Activated CD8-positive, alpha-beta T cell treated with anti-CD3 and anti-CD28 coated beads, Interleukin-2, amount 10 ng/mL, durations not matched to agents 7 days and 5 days (primary cell): ENCODE measurements around the gene ADCY4. TPM values are rescaled to one million over a fixed set of nuclear protein-coding genes. Genes with fewer than 3 reads are reported as not detected.

Experiments used
- ATAC-seq: fragments of 150-1000 bp; cut with Tn5 transposase; one replicate; pipeline ENCODE4 v1.10.0; 2021; ENCODE audit warnings: moderate library complexity
- CTCF ChIA-PET: fragments of 350-600 bp; sonication (Branson Sonifier 250); formaldehyde crosslinking; loops from one replicate; lab custom pipeline; 2021; ENCODE audit warnings: antibody characterized with exemption; lab: Charles Lee
- POLR2A ChIA-PET: fragments of 350-600 bp; sonication (Branson Sonifier 250); formaldehyde crosslinking; loops from one replicate; lab custom pipeline; 2021; ENCODE audit warnings: antibody characterized with exemption; lab: Charles Lee
- DNase-seq: peaks from one replicate; pipeline ENCODE4 v3.0.0-alpha.2; 2020
- H3K27ac Mint-ChIP-seq: one replicate; pipeline ENCODE4 v1.8.0; 2021; ENCODE audit warnings: mild to moderate bottlenecking, mixed read lengths
- H3K27me3 Mint-ChIP-seq: one replicate; pipeline ENCODE4 v1.8.0; 2021; ENCODE audit warnings: low read depth, mixed read lengths
- H3K36me3 Mint-ChIP-seq: one replicate; pipeline ENCODE4 v1.8.0; 2021; ENCODE audit warnings: low read depth, mixed read lengths
- H3K4me1 Mint-ChIP-seq: one replicate; pipeline ENCODE4 v1.8.0; 2021; ENCODE audit warnings: low read depth, mixed read lengths
- H3K4me3 Mint-ChIP-seq: one replicate; pipeline ENCODE4 v1.8.0; 2021; ENCODE audit warnings: mild to moderate bottlenecking, mixed read lengths
- H3K9me3 Mint-ChIP-seq: one replicate; pipeline ENCODE4 v1.8.0; 2022; ENCODE audit warnings: mixed read lengths; ENCODE audit not compliant: insufficient read depth
- total RNA-seq, 2 experiments: library from RNA; stranded (reverse); gene quantifications; one replicate each; pipeline ENCODE4 v1.2.3, GENCODE V29; 2021

ADCY4 gene
- total RNA-seq, 2 experiments from 2014 or later: 3.4 to 4.7 TPM

- no peak for ATAC-seq
- Mint-ChIP-seq H3K36me3 (no peaks in the 10 kb centered on the region), H3K27ac (no peak overlapping the region), H3K4me1 (no peaks in the 10 kb centered on the region), H3K9me3 (no peaks in the 10 kb centered on the region), H3K27me3 (peaks cover 31% of the 10 kb centered on the region), H3K4me3 (no peak overlapping the region)
- POLR2A ChIA-PET: no interaction called here
- no peak for DNase-seq
- CTCF ChIA-PET: interaction anchor here (2.5 kb wide), 1 partner anchor 20 kb away, joined by 7 read pairs; no protein-coding TSS in a partner anchor
Observed at GRCh38 chr14:24353559-24354481, 18.9 kb upstream of the ADCY4 start.

GRCh38 chr14:24351517-24351916 is 16.6 kb upstream of the ADCY4 start:
- ChIA-PET POLR2A (no interaction called here), CTCF (interaction anchor here (1.3 to 2.5 kb wide), 3 partner anchors 10 to 80 kb away, joined by 3 to 7 read pairs (median 6); no protein-coding TSS in a partner anchor)
- Mint-ChIP-seq H3K4me1 (no peaks in the 10 kb centered on the region), H3K4me3 (no peak overlapping the region), H3K36me3 (no peaks in the 10 kb centered on the region), H3K27me3 (peaks cover 41% of the 10 kb centered on the region), H3K27ac (no peak overlapping the region), H3K9me3 (no peaks in the 10 kb centered on the region)
- DNase-seq: no peak
- no peak for ATAC-seq

DNA sequence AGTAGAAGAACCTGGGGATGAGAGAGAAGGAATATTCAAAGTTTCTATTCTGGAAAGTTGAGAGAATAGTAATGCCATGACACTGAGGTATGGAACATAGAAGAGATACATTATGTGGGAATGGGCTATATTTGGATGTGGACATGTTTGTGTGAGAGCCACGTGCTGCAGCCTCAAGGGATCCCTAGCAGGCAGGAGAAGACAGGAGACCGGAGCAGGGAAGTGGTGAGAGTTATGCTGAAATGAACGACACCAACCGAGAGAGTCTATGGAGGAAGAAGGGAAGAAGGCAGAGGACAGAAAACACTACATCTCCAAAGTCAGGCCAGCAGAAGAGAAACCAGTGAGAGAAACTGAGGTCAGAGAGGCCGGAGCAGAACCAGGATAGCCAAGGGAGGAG is 14.9 kb upstream of the ADCY4 start:
- H3K4me1 Mint-ChIP-seq: no peaks in the 10 kb centered on the region
- CTCF ChIA-PET: interaction anchor here (0.7 to 1.6 kb wide), 3 partner anchors 16 to 82 kb away, joined by 3 to 6 read pairs (median 4); no protein-coding TSS in a partner anchor
- no peak overlapping the region for H3K27ac Mint-ChIP-seq
- DNase-seq (no peak), ATAC-seq (no peak)
- POLR2A ChIA-PET: no interaction called here
- no peaks in the 10 kb centered on the region for H3K36me3 Mint-ChIP-seq
- H3K27me3 Mint-ChIP-seq: peaks cover 47% of the 10 kb centered on the region
- no peaks in the 10 kb centered on the region for H3K9me3 Mint-ChIP-seq
- no peak overlapping the region for H3K4me3 Mint-ChIP-seq

- Mint-ChIP-seq H3K9me3 (no peaks in the 10 kb centered on the region), H3K36me3 (no peaks in the 10 kb centered on the region), H3K27ac (no peak overlapping the region), H3K27me3 (peaks cover 48% of the 10 kb centered on the region), H3K4me1 (no peaks in the 10 kb centered on the region), H3K4me3 (no peak overlapping the region)
- ChIA-PET POLR2A (interaction anchor here (0.6 to 1.0 kb wide), 2 partner anchors 82 to 693 kb away, joined by 3 to 4 read pairs; partner anchors contain the start of genes CBLN3 and KHNYN), CTCF (interaction anchor here (0.8 to 4.4 kb wide), 5 partner anchors 14 to 89 kb away, joined by 3 to 42 read pairs (median 6); partner anchors contain the start of genes ADCY4 and CIDEB)
- ATAC-seq (no peak), DNase-seq (no peak)
Observed at GRCh38 chr14:24348186-24348585, 13.3 kb upstream of the ADCY4 start.

DNA sequence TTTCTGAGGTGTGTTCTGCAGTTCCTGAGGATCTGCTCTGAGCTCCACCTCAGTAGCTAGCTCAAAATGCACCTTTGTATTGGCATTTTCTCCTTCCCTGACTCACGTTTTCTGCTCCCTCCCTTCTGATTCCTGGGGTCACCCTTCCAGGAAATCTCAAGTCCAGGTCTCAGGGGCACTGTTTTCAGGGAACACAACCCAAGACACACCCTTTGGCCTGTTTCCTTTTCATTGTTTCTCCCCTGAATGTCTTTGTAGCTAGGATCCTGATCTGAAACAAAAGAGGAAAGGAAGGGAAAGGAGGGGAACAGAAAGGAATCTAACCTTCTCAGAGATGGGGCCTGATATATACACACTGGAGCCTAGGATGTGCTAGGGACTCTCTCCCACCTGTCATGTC is 12.3 kb upstream of the ADCY4 start:
- ATAC-seq: no peak
- H3K27me3 Mint-ChIP-seq: peaks cover 49% of the 10 kb centered on the region
- no peak overlapping the region for H3K4me3 Mint-ChIP-seq
- ChIA-PET CTCF (interaction anchor here (1.4 to 4.4 kb wide), 4 partner anchors 13 to 90 kb away, joined by 6 to 42 read pairs (median 10); partner anchors contain the start of gene ADCY4), POLR2A (interaction anchor here (1.1 kb wide), 1 partner anchor 83 kb away, joined by 3 read pairs; no protein-coding TSS in a partner anchor)
- H3K9me3 Mint-ChIP-seq: no peaks in the 10 kb centered on the region
- no peaks in the 10 kb centered on the region for H3K36me3 Mint-ChIP-seq
- H3K4me1 Mint-ChIP-seq: no peaks in the 10 kb centered on the region
- no peak overlapping the region for H3K27ac Mint-ChIP-seq
- DNase-seq: no peak

- ATAC-seq (no peak), DNase-seq (no peak)
- no peaks in the 10 kb centered on the region for H3K9me3 Mint-ChIP-seq
- no peak overlapping the region for H3K4me3 Mint-ChIP-seq
- no peak overlapping the region for H3K27ac Mint-ChIP-seq
- ChIA-PET CTCF (interaction anchor here (0.8 to 4.4 kb wide), 4 partner anchors 10 to 87 kb away, joined by 3 to 42 read pairs (median 6); partner anchors contain the start of gene ADCY4), POLR2A (interaction anchor here (0.9 kb wide), 1 partner anchor 88 kb away, joined by 3 read pairs; no protein-coding TSS in a partner anchor)
- no peaks in the 10 kb centered on the region for H3K36me3 Mint-ChIP-seq
- H3K4me1 Mint-ChIP-seq: peaks cover 9% of the 10 kb centered on the region
- H3K27me3 Mint-ChIP-seq: peaks cover 36% of the 10 kb centered on the region
Observed at GRCh38 chr14:24343795-24344660, 9.2 kb upstream of the ADCY4 start.

DNA sequence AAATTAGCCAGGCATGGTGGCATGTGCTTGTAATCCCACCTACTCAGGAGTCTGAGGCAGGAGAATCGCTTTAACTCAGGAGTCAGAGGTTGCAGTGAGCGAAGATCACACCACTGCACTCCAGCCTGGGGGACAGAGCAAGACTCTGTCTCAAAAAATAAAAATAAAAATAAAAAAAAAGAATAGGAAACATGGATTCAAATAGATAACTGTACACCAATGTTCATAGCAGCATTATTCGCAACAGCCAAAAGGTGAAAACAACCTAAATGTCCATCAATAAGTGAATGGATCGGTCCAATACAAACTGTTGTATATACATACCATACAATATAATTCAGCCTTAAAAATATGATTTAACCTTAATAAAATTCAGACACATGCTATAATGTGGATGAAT is 8.0 kb upstream of the ADCY4 start:
- Mint-ChIP-seq H3K36me3 (peaks cover 8% of the 10 kb centered on the region), H3K27me3 (peaks cover 33% of the 10 kb centered on the region), H3K4me3 (no peak overlapping the region), H3K9me3 (no peaks in the 10 kb centered on the region), H3K4me1 (peaks cover 16% of the 10 kb centered on the region), H3K27ac (no peak overlapping the region)
- CTCF ChIA-PET: interaction anchor here (0.8 to 12.7 kb wide), 4 partner anchors 9 to 89 kb away, joined by 3 to 709 read pairs (median 15); partner anchors contain the start of genes CBLN3 and KHNYN
- DNase-seq (no peak), ATAC-seq (no peak)
- POLR2A ChIA-PET: no interaction called here

- no peak overlapping the region for H3K27ac Mint-ChIP-seq
- no peak for ATAC-seq
- ChIA-PET CTCF (interaction anchor here (0.9 to 12.7 kb wide), 4 partner anchors 8 to 89 kb away, joined by 4 to 709 read pairs (median 20); partner anchors contain the start of genes CBLN3, CIDEB and KHNYN), POLR2A (interaction anchor here (1.9 to 13.7 kb wide), 2 partner anchors 90 to 127 kb away, joined by 6 to 185 read pairs; partner anchors contain the start of genes CBLN3, CHMP4A and KHNYN)
- H3K4me1 Mint-ChIP-seq: peaks cover 20% of the 10 kb centered on the region
- H3K36me3 Mint-ChIP-seq: peaks cover 30% of the 10 kb centered on the region
- DNase-seq: no peak
- no peak overlapping the region for H3K4me3 Mint-ChIP-seq
- H3K27me3 Mint-ChIP-seq: peaks cover 24% of the 10 kb centered on the region
- no peaks in the 10 kb centered on the region for H3K9me3 Mint-ChIP-seq
Observed at GRCh38 chr14:24340606-24341005, 5.7 kb upstream of the ADCY4 start.

DNA sequence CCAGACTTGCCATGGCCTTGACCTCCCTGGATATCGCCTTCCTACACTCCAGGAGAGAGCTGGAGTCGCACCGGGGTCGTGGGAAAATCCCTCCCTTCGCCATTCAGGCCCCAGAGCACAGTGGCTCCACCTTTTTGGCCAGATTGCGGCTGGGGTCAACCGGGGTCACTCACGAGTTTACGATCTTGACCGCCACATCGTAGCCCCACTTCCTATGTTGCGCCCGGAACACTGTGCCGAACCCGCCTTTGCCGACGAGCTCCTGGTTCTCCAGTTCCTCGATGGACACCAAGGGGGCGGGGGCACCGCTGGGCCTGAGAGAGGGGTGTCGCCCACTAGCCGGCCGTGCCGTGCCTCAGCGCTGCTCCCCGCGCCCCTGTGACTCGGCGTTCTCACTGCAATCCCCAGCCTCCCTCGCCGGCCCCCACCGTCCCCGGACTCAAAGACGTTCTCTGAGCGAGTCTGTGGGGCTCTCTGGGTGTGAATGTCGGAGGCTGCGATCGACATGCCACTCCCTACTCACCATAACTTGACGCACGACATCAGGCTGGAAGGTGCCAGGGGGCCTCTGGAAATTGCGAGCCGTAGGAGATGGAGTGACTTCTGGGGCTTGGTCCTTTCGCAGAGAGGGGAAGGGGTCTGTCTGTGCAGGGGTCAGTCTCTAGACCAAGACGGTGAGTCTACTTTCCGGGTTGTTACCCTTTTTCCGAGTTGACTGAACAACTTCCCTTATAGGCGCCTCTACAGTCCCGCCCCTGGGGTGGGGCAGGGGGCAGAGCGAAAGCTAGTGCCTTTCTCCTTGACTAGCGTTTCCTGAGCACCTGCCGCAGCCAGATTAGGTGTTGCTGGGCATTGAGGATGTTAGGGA is 4.6 kb upstream of the ADCY4 start, which contains the start of gene RIPK3:
RIPK3 (minus strand) TSS at position 708 of the 868 bp plus-strand sequence; CDS start at position 543, 165 bp downstream.
- peak; percentile 82 for DNase-seq
- Mint-ChIP-seq H3K4me3 (peak within 1 kb of the TSS; percentile 90), H3K27ac (peak within 1 kb of the TSS; percentile 92), H3K36me3 (peaks cover 34% of the 10 kb centered on the region), H3K9me3 (no peaks in the 10 kb centered on the region), H3K27me3 (peaks cover 24% of the 10 kb centered on the region), H3K4me1 (peaks cover 24% of the 10 kb centered on the region)
- peak; percentile 97 for ATAC-seq
- ChIA-PET CTCF (interaction anchor here (0.9 to 12.7 kb wide), 8 partner anchors 7 to 90 kb away, joined by 3 to 709 read pairs (median 6); partner anchors contain the start of genes CBLN3, CIDEB and KHNYN), POLR2A (interaction anchor here (0.7 to 13.7 kb wide), 8 partner anchors 16 to 126 kb away, joined by 3 to 185 read pairs (median 4); partner anchors contain the start of genes CBLN3, CHMP4A, KHNYN and SDR39U1)

DNA sequence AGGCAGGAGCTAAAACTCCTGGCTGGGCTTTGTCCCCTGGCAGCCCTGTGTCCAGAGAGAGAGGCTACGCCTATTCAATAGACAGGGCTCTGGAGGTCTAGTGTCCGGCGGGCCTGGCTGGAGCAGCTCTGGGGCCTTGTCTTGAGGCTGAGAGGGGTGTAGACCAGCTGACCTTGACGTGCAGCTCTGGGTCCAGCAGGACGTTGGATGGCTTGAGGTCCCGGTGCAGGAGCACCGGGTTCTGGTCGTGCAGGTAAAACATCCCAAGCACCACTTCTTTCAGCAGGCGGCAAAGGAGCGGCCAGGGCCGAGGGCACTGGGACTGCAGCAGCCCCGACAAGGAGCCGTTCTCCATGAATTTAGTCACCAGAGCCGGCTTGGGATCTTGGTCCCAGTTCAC is 4.0 kb upstream of the ADCY4 start:
- CTCF ChIA-PET: interaction anchor here (1.2 to 12.7 kb wide), 4 partner anchors 11 to 91 kb away, joined by 4 to 709 read pairs (median 6); partner anchors contain the start of genes CBLN3, CIDEB and KHNYN
- POLR2A ChIA-PET: interaction anchor here (1.8 to 13.7 kb wide), 2 partner anchors 92 to 103 kb away, joined by 6 to 185 read pairs; partner anchors contain the start of genes CBLN3, KHNYN and SDR39U1

More for the DNA sequence above, 4.0 kb upstream of the ADCY4 start:
- Mint-ChIP-seq H3K4me3 (peak overlapping the region; percentile 90), H3K27me3 (peaks cover 24% of the 10 kb centered on the region), H3K36me3 (peaks cover 34% of the 10 kb centered on the region), H3K9me3 (no peaks in the 10 kb centered on the region), H3K27ac (no peak overlapping the region), H3K4me1 (peaks cover 29% of the 10 kb centered on the region)
- no peak for ATAC-seq
- no peak for DNase-seq
